Vagina (tissue), 2 donors: ENCODE data around the gene GORASP2. TPM values are rescaled to one million over a fixed set of nuclear protein-coding genes. Genes with fewer than 3 reads are reported as not detected.

Experiments used
- DNase-seq, 2 donors: peaks; one replicate each; pipeline ENCODE4 v3.0.0-alpha.2; 2017; ENCODE audit errors: extremely low spot score in 2 of 2
- H3K27ac ChIP-seq: fragments of 200-600 bp; sonication (generic); one replicate; pipeline ENCODE4 v1.5.1; 2019
- H3K27me3 ChIP-seq: fragments of 200-600 bp; sonication (generic); one replicate; pipeline ENCODE4 v1.5.1; 2019
- H3K36me3 ChIP-seq, 2 donors: fragments of 200-600 bp; sonication (generic); one replicate each; pipeline ENCODE4 v1.5.1; 2017 to 2019
- H3K4me1 ChIP-seq: fragments of 200-600 bp; sonication (generic); one replicate; pipeline ENCODE4 v1.5.1; 2019
- H3K4me3 ChIP-seq, 2 donors: fragments of 200-600 bp; sonication (generic); 1 replicate in 1 of 2; 2 replicates in 1 of 2; pipeline ENCODE4 v1.5.1; 2016 to 2019
- H3K9me3 ChIP-seq: fragments of 200-600 bp; sonication (generic); one replicate; pipeline ENCODE4 v1.5.1; 2019
- CTCF ChIP-seq, 3 experiments: fragments of 450-650 bp in 2 of 3; fragments of 200-600 bp in 1 of 3; sonication (generic) in 1 of 3; IDR thresholded peaks; one replicate each; pipeline ENCODE4 v1.5.1; 2017 to 2019; ENCODE audit warnings: antibody characterized with exemption in 3 of 3, mild to moderate bottlenecking in 2 of 3, moderate library complexity in 2 of 3
- POLR2A ChIP-seq, 2 donors: fragments of 450-650 bp; IDR thresholded peaks; one replicate each; pipeline ENCODE4 v1.6.1; 2017; ENCODE audit warnings: antibody characterized with exemption in 2 of 2, mild to moderate bottlenecking in 2 of 2, moderate library complexity in 2 of 2
- POLR2AphosphoS5 ChIP-seq, 2 donors: sonication (generic); formaldehyde crosslinking; IDR thresholded peaks; one replicate each; pipeline ENCODE4 v1.9.0; 2017; ENCODE audit warnings: antibody characterized with exemption in 2 of 2, mild to moderate bottlenecking in 2 of 2, low read depth in 1 of 2; ENCODE audit not compliant: insufficient read depth in 1 of 2
- intact Hi-C: fragments of 100-400 bp; cut with DNase I; formaldehyde crosslinking; loops from one replicate; pipeline ENCODE4 v1.15.1; 2023
- total RNA-seq: library from RNA; depleted of rRNA; stranded (reverse); fragments of >200 nt; gene quantifications from one replicate; pipeline ENCODE4 v1.2.3, GENCODE V29; 2016

Gene GORASP2
- total RNA-seq, 1 donor from 2014 or later: 18.2 TPM

GRCh38 chr2:170892391-170892951 is 36.6 kb upstream of the GORASP2 start:
- H3K9me3 ChIP-seq: no peaks in the 10 kb centered on the region
- H3K27ac ChIP-seq: no peak overlapping the region
- H3K27me3 ChIP-seq: no peaks in the 10 kb centered on the region
- no peak for DNase-seq
- H3K36me3 ChIP-seq: no peaks in the 10 kb centered on the region
- H3K4me1 ChIP-seq: no peaks in the 10 kb centered on the region
- intact Hi-C loops: no loop called here
- no peak overlapping the region for H3K4me3 ChIP-seq
- no peak for TF ChIP-seq CTCF (IDR thresholded peaks at IDR 0.05)
- no peak for TF ChIP-seq POLR2A (IDR thresholded peaks at IDR 0.05)
- TF ChIP-seq POLR2AphosphoS5 (IDR thresholded peaks at IDR 0.05; ENCODE audit: insufficient read depth in 1 of 2, low read depth in 1 of 2): no peak

GRCh38 chr2:170895023-170895757 is 33.9 kb upstream of the GORASP2 start:
- H3K9me3 ChIP-seq: no peaks in the 10 kb centered on the region
- no peaks in the 10 kb centered on the region for H3K36me3 ChIP-seq
- DNase-seq: no peak
- H3K4me3 ChIP-seq: no peak overlapping the region
- H3K27ac ChIP-seq: no peak overlapping the region
- H3K27me3 ChIP-seq: no peaks in the 10 kb centered on the region
- TF ChIP-seq CTCF (IDR thresholded peaks at IDR 0.05) (no peak), POLR2AphosphoS5 (IDR thresholded peaks at IDR 0.05; ENCODE audit: insufficient read depth in 1 of 2, low read depth in 1 of 2) (no peak), POLR2A (IDR thresholded peaks at IDR 0.05) (no peak)
- intact Hi-C loops: no loop called here
- H3K4me1 ChIP-seq: no peaks in the 10 kb centered on the region

- Histone ChIP-seq H3K36me3 (no peaks in the 10 kb centered on the region), H3K27me3 (no peaks in the 10 kb centered on the region), H3K27ac (no peak overlapping the region), H3K9me3 (no peaks in the 10 kb centered on the region), H3K4me1 (no peaks in the 10 kb centered on the region), H3K4me3 (no peak overlapping the region)
- intact Hi-C loops: no loop called here
- TF ChIP-seq POLR2AphosphoS5 (IDR thresholded peaks at IDR 0.05; ENCODE audit: insufficient read depth in 1 of 2, low read depth in 1 of 2) (no peak), POLR2A (IDR thresholded peaks at IDR 0.05) (no peak), CTCF (IDR thresholded peaks at IDR 0.05) (no peak)
- DNase-seq: no peak
These were observed 32.4 kb upstream of the GORASP2 start for GRCh38 chr2:170896622-170897021.

GRCh38 chr2:170897108-170897507 is 31.9 kb upstream of the GORASP2 start:
- Histone ChIP-seq H3K27ac (no peak overlapping the region), H3K27me3 (no peaks in the 10 kb centered on the region), H3K9me3 (no peaks in the 10 kb centered on the region), H3K4me3 (no peak overlapping the region), H3K4me1 (no peaks in the 10 kb centered on the region), H3K36me3 (no peaks in the 10 kb centered on the region)
- no peak for DNase-seq
- TF ChIP-seq CTCF (IDR thresholded peaks at IDR 0.05) (no peak), POLR2AphosphoS5 (IDR thresholded peaks at IDR 0.05; ENCODE audit: insufficient read depth in 1 of 2, low read depth in 1 of 2) (no peak), POLR2A (IDR thresholded peaks at IDR 0.05) (no peak)
- intact Hi-C loops: no loop called here

- Histone ChIP-seq H3K4me1 (no peaks in the 10 kb centered on the region), H3K27me3 (no peaks in the 10 kb centered on the region), H3K36me3 (no peaks in the 10 kb centered on the region), H3K27ac (no peak overlapping the region), H3K9me3 (no peaks in the 10 kb centered on the region), H3K4me3 (no peak overlapping the region)
- intact Hi-C loops: no loop called here
- TF ChIP-seq POLR2A (IDR thresholded peaks at IDR 0.05) (no peak), POLR2AphosphoS5 (IDR thresholded peaks at IDR 0.05; ENCODE audit: insufficient read depth in 1 of 2, low read depth in 1 of 2) (no peak), CTCF (IDR thresholded peaks at IDR 0.05) (no peak)
- no peak for DNase-seq
These were observed 23.2 kb upstream of the GORASP2 start for GRCh38 chr2:170905864-170906263.
